Endothelial cell of umbilical vein (primary cell): ENCODE measurements around the gene EPB41L2.

ENCODE experiments used
- CTCF ChIP-seq, 2 donors: IDR thresholded peaks; 1 replicate in 1 of 2; 2 replicates in 1 of 2; pipeline ENCODE4 v1.5.1; 2011; ENCODE audit warnings: low read length in 2 of 2, mild to moderate bottlenecking in 2 of 2, moderate library complexity in 2 of 2, control low read depth in 1 of 2, inconsistent platforms in 1 of 2, low read depth in 1 of 2; ENCODE audit not compliant: insufficient read depth in 1 of 2; ENCODE audit errors: extremely low read depth in 1 of 2
- EZH2 ChIP-seq: IDR thresholded peaks from 2 replicates; pipeline ENCODE4 v1.6.1; 2012; ENCODE audit warnings: borderline replicate concordance, low read depth, mild to moderate bottlenecking, moderate library complexity, low read length, inconsistent platforms; ENCODE audit not compliant: severe bottlenecking
- MAX ChIP-seq: IDR thresholded peaks from 2 replicates; pipeline ENCODE4 v1.6.1; 2011; ENCODE audit not compliant: insufficient read depth, insufficient read length
- POLR2A ChIP-seq: IDR thresholded peaks from 2 replicates; pipeline ENCODE4 v1.6.1; 2012; ENCODE audit warnings: low read depth, mild to moderate bottlenecking, control low read depth, low read length
- POLR2AphosphoS5 ChIP-seq: IDR thresholded peaks from 2 replicates; pipeline ENCODE4 v1.6.1; 2012; ENCODE audit warnings: low read depth, mild to moderate bottlenecking, control low read depth, low read length, moderate library complexity; ENCODE audit not compliant: insufficient read depth

GRCh38 chr6:131062241-131063027, 611 bp downstream of the EPB41L2 start:
- TF ChIP-seq MAX (no peak), CTCF (IDR thresholded peaks at IDR 0.05; ENCODE audit: extremely low read depth in 1 of 2, insufficient read depth in 1 of 2, low read depth in 1 of 2, low read length in 2 of 2) (no peak), POLR2A (peak; percentile 6), EZH2 (no peak), POLR2AphosphoS5 (no peak)
